Measurements from ENCODE around the gene DLG2. TPM values are rescaled to one million over a fixed set of nuclear protein-coding genes. Genes with fewer than 3 reads are reported as not detected.

DLG2 gene
- total RNA-seq, 2 experiments from 2014 or later, result 2.0 to 2.1 TPM

- Mint-ChIP-seq H3K9me3 (peaks cover 12% of the 10 kb centered on the region), H3K27ac (no peak overlapping the region), H3K4me3 (no peak overlapping the region), H3K4me1 (ENCODE audit: low read depth) (no peaks in the 10 kb centered on the region), H3K36me3 (ENCODE audit: low read depth) (no peaks in the 10 kb centered on the region), H3K27me3 (no peaks in the 10 kb centered on the region)
- no peaks in the 10 kb centered on the region for H3K27me3 ChIP-seq (ENCODE audit: control insufficient read depth in 1 of 2, insufficient read depth in 2 of 2, low read length in 2 of 2)
- H3K27ac ChIP-seq (ENCODE audit: low read depth in 1 of 2, low read length in 2 of 2), result no peak overlapping the region
- intact Hi-C loops (cut with DNase I, micrococcal nuclease), result no loop called here
- H3K4me3 ChIP-seq (ENCODE audit: low read length), result no peak overlapping the region
- DNase-seq (no peak), ATAC-seq (ENCODE audit: poor library complexity) (no peak)
- no peaks in the 10 kb centered on the region for H3K36me3 ChIP-seq (ENCODE audit: insufficient read depth, low read length)
- TF ChIP-seq, protein P1, sequence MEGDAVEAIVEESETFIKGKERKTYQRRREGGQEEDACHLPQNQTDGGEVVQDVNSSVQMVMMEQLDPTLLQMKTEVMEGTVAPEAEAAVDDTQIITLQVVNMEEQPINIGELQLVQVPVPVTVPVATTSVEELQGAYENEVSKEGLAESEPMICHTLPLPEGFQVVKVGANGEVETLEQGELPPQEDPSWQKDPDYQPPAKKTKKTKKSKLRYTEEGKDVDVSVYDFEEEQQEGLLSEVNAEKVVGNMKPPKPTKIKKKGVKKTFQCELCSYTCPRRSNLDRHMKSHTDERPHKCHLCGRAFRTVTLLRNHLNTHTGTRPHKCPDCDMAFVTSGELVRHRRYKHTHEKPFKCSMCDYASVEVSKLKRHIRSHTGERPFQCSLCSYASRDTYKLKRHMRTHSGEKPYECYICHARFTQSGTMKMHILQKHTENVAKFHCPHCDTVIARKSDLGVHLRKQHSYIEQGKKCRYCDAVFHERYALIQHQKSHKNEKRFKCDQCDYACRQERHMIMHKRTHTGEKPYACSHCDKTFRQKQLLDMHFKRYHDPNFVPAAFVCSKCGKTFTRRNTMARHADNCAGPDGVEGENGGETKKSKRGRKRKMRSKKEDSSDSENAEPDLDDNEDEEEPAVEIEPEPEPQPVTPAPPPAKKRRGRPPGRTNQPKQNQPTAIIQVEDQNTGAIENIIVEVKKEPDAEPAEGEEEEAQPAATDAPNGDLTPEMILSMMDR (IDR thresholded peaks at IDR 0.05), result no peak
- ChIA-PET CTCF (no interaction called here), POLR2A (no interaction called here)
- no peaks in the 10 kb centered on the region for H3K9me3 ChIP-seq (ENCODE audit: control insufficient read depth in 1 of 2, insufficient read depth in 1 of 2, low read length in 2 of 2)
- H3K4me1 ChIP-seq (ENCODE audit: insufficient read depth, low read length), result no peaks in the 10 kb centered on the region
Measured at GRCh38 chr11:84660257-84660977, 966.7 kb downstream of the DLG2 start.

GRCh38 chr11:84655712-84656111 lies 971.4 kb downstream of the DLG2 start:
- Mint-ChIP-seq H3K27me3 (no peaks in the 10 kb centered on the region), H3K27ac (no peak overlapping the region), H3K9me3 (peaks cover 23% of the 10 kb centered on the region), H3K36me3 (ENCODE audit: low read depth) (no peaks in the 10 kb centered on the region), H3K4me1 (ENCODE audit: low read depth) (no peaks in the 10 kb centered on the region), H3K4me3 (no peak overlapping the region)
- intact Hi-C loops (cut with DNase I, micrococcal nuclease), result no loop called here
- no peak for ATAC-seq (ENCODE audit: poor library complexity)
- Histone ChIP-seq H3K9me3 (ENCODE audit: control insufficient read depth in 1 of 2, insufficient read depth in 1 of 2, low read length in 2 of 2) (no peaks in the 10 kb centered on the region), H3K36me3 (ENCODE audit: insufficient read depth, low read length) (no peaks in the 10 kb centered on the region), H3K4me3 (ENCODE audit: low read length) (no peak overlapping the region), H3K27ac (ENCODE audit: low read depth in 1 of 2, low read length in 2 of 2) (no peak overlapping the region), H3K27me3 (ENCODE audit: control insufficient read depth in 1 of 2, insufficient read depth in 2 of 2, low read length in 2 of 2) (no peaks in the 10 kb centered on the region), H3K4me1 (ENCODE audit: insufficient read depth, low read length) (no peaks in the 10 kb centered on the region)
- TF ChIP-seq, protein P1 (IDR thresholded peaks at IDR 0.05), result no peak
- POLR2A ChIA-PET, result no interaction called here
- DNase-seq, result no peak
- CTCF ChIA-PET, result no interaction called here

DNA sequence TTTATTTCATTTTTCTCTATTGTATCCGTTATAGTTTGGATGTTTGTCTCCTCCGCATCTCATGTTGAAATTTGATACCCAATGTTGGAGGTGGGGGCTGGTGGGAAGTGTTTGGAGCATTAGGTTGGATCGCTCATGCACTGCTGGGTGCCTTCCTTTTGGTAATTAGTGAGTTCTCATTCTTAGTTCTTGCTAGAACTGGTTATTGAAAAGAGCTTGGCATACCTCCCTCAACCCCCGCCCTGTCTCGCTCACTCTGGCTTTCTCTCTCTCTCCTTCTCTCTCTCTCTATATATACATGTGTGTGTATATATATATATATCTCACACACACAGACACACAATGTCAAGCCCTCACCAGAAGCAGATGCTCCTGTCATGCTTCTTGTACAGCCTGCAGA lies 978.7 kb downstream of the DLG2 start:
- TF ChIP-seq, protein P1 (IDR thresholded peaks at IDR 0.05), result no peak

More for the DNA sequence above, 978.7 kb downstream of the DLG2 start:
- H3K9me3 Mint-ChIP-seq, result peaks cover 8% of the 10 kb centered on the region
- H3K36me3 ChIP-seq (ENCODE audit: insufficient read depth, low read length), result no peaks in the 10 kb centered on the region
- H3K27ac Mint-ChIP-seq, result no peak overlapping the region
- no peaks in the 10 kb centered on the region for H3K36me3 Mint-ChIP-seq (ENCODE audit: low read depth)
- no peaks in the 10 kb centered on the region for H3K27me3 Mint-ChIP-seq
- peaks cover 0 to 10% of the 10 kb centered on the region in 2 experiments for H3K9me3 ChIP-seq (ENCODE audit: control insufficient read depth in 1 of 2, insufficient read depth in 1 of 2, low read length in 2 of 2)
- no peaks in the 10 kb centered on the region for H3K4me1 Mint-ChIP-seq (ENCODE audit: low read depth)
- ChIA-PET POLR2A (no interaction called here), CTCF (no interaction called here)
- H3K4me1 ChIP-seq (ENCODE audit: insufficient read depth, low read length), result no peaks in the 10 kb centered on the region
- DNase-seq, result no peak
- H3K27me3 ChIP-seq (ENCODE audit: control insufficient read depth in 1 of 2, insufficient read depth in 2 of 2, low read length in 2 of 2), result no peaks in the 10 kb centered on the region
- no peak overlapping the region for H3K4me3 Mint-ChIP-seq
- intact Hi-C loops (cut with DNase I, micrococcal nuclease), result no loop called here
- H3K27ac ChIP-seq (ENCODE audit: low read depth in 1 of 2, low read length in 2 of 2), result no peak overlapping the region
- no peak for ATAC-seq (ENCODE audit: poor library complexity)
- no peak overlapping the region for H3K4me3 ChIP-seq (ENCODE audit: low read length)
